CD1c-positive myeloid dendritic cell (primary cell): ENCODE results near the gene PIGQ.

Source experiments
- DNase-seq: peaks from one replicate; pipeline ENCODE4 v3.0.0-alpha.2; 2016; ENCODE audit errors: extremely low spot score

Gene PIGQ

GRCh38 chr16:567373-568256, 2.2 kb upstream of the PIGQ start:
- DNase-seq, result no peak

- DNase-seq, result no peak
These were observed 1.1 kb upstream of the PIGQ start for GRCh38 chr16:568401-569258.

- no peak for DNase-seq
These were observed 3.3 kb downstream of the PIGQ start for GRCh38 chr16:572865-573650.

GRCh38 chr16:574021-574760, 4.4 kb downstream of the PIGQ start:
- DNase-seq, result no peak

- DNase-seq, result no peak
These were observed 5.8 kb downstream of the PIGQ start for GRCh38 chr16:575354-576196.

GRCh38 chr16:576197-576822, 6.5 kb downstream of the PIGQ start:
- no peak for DNase-seq

DNA sequence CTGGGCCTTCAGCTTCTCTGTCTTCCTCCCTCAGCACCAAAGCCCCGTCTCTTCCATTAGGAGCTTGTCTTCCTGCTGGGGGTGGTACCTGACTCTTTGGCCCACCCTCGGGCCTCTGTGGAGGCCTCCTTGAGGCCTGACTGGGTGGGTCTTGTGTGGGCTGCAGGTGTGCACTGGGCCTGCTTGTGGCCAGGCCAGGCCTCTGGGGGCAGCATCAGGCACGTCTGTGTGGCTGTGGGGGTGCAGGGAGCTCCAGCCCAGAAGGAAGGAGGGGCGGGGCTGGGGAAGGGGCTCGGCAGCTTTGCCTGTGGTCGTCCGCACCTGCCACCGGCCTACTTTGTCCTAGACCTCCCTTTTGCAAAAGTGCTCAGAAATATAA, 7.0 kb downstream of the PIGQ start:
- no peak for DNase-seq

DNA sequence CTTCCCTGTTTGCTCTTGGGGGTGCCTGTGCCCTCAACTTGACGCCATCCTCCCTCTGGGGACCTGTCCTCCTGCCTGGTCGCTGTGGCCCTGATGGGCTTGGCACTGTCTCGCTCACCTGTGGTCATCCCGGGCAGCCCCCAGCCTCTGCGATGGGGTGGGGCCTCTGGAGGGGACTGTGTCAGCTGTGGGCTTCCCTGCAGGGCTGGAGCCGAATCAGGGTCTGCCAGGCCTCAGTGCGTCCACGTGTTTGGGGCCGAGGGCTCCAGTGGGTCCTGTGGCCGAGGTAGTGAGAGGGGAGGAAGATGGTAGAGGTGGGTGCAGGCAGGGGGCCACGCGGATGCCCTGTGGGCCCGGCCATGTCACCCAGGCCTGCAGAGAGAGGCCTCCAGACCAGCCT, 8.0 kb downstream of the PIGQ start:
- no peak for DNase-seq

GRCh38 chr16:578232-578869, 8.6 kb downstream of the PIGQ start:
- DNase-seq, result no peak

GRCh38 chr16:578870-579405, 9.2 kb downstream of the PIGQ start:
- DNase-seq, result peak; percentile 78

DNA sequence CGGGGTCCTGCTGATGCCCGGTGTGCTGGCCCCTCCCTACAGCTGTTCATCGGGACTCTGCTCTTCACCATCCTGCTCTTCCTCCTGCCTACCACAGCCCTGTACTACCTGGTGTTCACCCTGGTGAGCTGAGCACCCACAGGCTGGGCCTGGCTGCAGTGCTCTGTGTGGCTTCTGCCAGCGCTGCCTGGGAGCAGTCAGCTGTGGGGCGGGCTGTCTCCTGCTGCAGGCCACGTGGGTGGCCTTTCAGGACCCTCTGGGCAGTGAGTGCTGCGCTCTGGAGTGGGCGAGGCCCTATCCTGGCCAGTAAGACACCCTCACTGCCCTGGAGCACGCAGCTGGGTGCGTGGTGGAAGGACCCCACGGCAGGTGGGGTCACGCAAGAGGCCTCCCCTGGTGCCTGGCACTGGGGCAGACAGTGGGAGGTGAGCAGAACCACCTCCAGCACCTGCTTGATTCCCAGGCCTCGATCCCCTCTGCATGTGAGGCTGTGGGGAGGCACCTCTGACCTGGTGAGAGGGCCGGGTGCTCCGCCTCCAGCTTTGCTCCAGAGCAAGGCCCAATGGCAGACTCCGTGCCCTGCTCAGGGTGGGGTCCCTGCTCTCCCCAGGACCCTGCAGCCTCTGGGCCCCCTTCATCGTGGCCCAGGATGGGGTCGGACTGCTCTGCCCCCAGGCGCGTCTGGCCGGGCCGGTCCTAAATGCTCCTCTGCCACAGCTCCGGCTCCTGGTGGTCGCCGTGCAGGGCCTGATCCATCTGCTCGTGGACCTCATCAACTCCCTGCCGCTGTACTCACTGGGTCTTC, 10.6 kb downstream of the PIGQ start:
- no peak for DNase-seq

GRCh38 chr16:580946-581498, 11.3 kb downstream of the PIGQ start:
- DNase-seq, result no peak

DNA sequence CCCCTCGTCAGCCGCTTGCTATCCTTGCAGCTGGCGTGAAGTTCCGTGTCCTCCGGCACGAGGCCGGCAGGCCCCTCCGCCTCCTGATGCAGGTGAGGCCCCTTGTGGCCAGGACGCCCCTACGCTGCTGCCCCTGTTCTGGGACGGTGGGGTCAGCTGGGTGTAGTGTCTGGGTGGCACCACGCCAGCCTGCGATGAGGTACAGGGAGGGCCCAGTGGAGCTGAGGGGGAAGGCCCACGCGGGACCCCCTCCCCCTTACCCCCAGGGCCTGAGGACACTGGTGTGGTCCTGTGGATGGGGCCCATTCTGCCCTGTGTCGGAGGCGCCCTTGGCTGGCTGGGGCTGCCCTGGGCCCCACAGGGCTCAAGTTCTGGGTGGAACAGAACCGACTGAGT, 12.4 kb downstream of the PIGQ start:
- DNase-seq, result no peak

DNA sequence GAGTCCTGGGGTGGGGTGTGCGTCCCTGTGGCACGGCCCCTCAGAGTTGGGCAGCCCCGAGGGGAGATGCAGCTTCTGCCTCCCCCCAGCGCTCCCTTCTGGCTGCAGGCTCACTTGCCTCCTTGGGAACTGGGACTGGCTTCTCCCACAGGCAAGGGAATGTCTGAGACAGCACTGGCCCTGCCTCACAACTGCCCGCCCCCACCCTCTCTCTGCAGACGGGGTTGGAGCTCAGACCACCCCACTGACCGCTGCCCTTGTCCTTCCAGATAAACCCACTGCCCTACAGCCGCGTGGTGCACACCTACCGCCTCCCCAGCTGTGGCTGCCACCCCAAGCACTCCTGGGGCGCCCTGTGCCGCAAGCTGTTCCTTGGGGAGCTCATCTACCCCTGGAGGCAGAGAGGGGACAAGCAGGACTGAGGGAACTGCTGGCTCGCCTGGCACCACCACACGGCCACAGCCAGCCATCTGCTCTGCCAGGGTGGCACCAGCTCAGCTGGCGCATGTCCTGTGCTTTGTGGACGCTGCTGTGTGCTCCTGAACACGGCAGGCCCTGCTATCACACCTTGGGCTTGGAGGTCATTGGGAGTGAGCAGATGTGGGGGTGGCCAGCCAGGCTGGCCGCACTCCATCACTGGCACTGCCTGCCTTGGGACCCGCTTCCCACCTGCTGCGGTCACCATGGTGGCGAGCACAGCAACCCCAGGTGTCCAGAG, 13.0 kb downstream of the PIGQ start:
- DNase-seq, result no peak

- DNase-seq, result no peak
These were observed 13.7 kb downstream of the PIGQ start for GRCh38 chr16:583470-583814.

DNA sequence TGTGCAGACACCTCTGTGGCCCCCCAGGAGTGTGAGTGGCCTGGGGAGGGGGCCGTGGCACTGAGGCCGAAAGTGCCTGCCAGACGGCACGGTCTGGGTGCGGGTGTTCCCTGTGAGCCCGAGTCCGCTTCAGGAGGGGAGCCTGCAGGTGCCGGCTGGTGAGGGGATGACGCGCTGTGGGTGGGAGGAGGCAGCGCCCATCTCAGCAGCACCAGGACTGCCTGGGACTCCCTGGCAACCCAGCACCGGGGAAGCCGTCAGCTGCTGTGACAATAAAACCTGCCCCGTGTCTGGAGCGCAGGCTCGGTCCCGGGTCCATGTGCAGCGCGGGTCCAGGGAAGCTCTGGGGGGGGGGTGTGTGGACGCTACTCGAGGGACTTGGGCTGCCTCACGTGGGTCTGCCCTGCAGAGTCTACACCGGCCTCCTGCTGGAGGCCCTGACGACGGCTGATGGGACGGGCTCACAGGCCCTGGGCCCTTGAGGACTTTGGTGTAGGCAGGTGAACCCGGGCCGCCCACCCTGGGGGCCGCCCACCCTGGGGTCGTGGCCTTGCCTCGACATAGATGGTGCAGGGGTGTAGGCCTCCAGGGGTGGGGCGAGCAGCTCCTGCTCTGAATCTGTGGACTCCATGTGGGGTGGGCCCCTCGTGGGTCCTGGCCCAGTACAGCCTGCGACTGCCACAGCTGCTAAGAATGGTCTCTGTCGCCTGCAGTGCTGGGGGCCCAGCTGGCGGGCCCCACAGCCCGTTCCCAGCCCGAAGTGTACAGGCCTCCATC, 14.2 kb downstream of the PIGQ start:
- no peak for DNase-seq

GRCh38 chr16:585351-585750, 15.6 kb downstream of the PIGQ start:
- no peak for DNase-seq
